ENCODE results near the gene RPL35A. TPM values are rescaled to one million over a fixed set of nuclear protein-coding genes. Genes with fewer than 3 reads are reported as not detected.

The RPL35A gene
- total and polyA plus RNA-seq, 2 of the 4 experiments (the other 2 are of a cell fraction), result 906 to 1,064 TPM

DNA sequence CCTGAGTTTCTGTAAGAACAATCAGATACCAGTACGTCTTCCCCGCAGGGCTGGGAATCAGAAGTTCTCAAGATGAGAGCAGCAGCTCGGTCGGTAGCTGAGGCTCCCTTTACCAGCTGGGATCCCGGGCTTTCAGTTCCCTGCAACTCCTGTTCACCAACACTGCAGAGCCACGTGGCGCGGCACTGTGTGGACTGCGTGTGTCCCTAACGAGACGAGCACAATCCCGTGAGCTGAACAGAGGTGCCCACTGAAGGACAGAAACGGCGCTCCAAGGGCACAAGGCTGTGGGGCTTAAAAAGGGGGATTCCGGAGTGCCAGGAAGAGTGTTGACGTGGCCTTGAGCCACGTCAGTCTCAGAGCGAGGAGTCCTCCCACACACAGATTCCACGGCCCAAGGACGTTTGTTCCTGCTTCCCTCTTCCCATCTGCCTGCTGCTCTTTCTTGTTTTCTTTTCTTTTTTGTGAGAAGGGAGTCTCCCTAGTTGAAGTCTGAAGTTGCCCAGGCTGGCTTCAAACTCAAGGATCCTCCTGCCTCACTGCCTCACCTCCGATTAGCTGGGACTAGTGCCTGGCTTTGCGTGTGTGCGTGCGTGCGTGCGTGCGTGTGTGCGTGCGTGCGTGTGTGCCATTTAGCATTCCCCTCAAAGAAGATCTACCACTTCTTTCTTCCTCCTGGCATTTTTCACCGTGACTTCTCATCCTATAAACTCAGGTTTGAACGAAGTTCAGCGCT is 37.1 kb upstream of the RPL35A start:
- DNase-seq, result no peak
- CTCF ChIA-PET, result interaction anchor here (0.6 kb wide), 1 partner anchor 108 kb away, joined by 10 read pairs; no protein-coding TSS in a partner anchor
- intact Hi-C loops (cut with micrococcal nuclease), result no loop called here

More for the DNA sequence above, 37.1 kb upstream of the RPL35A start:
- H4K5ac ChIP-seq (ENCODE audit: low read depth, low read length), result no peak overlapping the region
- no peaks in the 10 kb centered on the region for H3K4me1 ChIP-seq (ENCODE audit: control insufficient read depth, insufficient read depth, low read length)
- no peaks in the 10 kb centered on the region for H3K79me1 ChIP-seq (ENCODE audit: low read depth in 1 of 2, low read length in 2 of 2)
- H2BK15ac ChIP-seq (ENCODE audit: low read depth, low read length), result no peak overlapping the region
- no peak overlapping the region for H2AK5ac ChIP-seq (ENCODE audit: low read depth, low read length)
- no peak overlapping the region for H3K4me2 ChIP-seq (ENCODE audit: low read depth, low read length)
- POLR2A ChIA-PET (ENCODE audit: unreplicated experiment), result no interaction called here
- H3K9me3 ChIP-seq (ENCODE audit: control insufficient read depth, insufficient read depth, low read length), result no peaks in the 10 kb centered on the region
- no peak overlapping the region for H3K14ac ChIP-seq (replicated peaks; ENCODE audit: low read depth, low read length)
- H2BK120ac ChIP-seq (ENCODE audit: low read depth, low read length), result no peak overlapping the region
- TF ChIP-seq POLR2A (IDR thresholded peaks at IDR 0.05; ENCODE audit: low read depth, low read length) (no peak), NFE2L2 (IDR thresholded peaks at IDR 0.05; ENCODE audit: low read depth, low read length) (no peak), MAZ (IDR thresholded peaks at IDR 0.05; ENCODE audit: borderline replicate concordance, low read depth, low read length) (no peak)
- TF ChIP-seq, protein P1, sequence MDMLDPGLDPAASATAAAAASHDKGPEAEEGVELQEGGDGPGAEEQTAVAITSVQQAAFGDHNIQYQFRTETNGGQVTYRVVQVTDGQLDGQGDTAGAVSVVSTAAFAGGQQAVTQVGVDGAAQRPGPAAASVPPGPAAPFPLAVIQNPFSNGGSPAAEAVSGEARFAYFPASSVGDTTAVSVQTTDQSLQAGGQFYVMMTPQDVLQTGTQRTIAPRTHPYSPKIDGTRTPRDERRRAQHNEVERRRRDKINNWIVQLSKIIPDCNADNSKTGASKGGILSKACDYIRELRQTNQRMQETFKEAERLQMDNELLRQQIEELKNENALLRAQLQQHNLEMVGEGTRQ (IDR thresholded peaks at IDR 0.05; ENCODE audit: low read depth, low read length), result no peak
- no peaks in the 10 kb centered on the region for H4K20me1 ChIP-seq (ENCODE audit: insufficient read depth, low read length)
- H2BK5ac ChIP-seq (ENCODE audit: low read depth, low read length, poor library complexity, severe bottlenecking), result no peak overlapping the region
- no peak overlapping the region for H2AK9ac ChIP-seq (replicated peaks; ENCODE audit: low read depth, low read length, poor library complexity)
- H3K9me1 ChIP-seq (ENCODE audit: insufficient read depth, low read length), result no peaks in the 10 kb centered on the region
- dilution Hi-C loops (cut with HindIII; ENCODE audit: low sequenced_read_pairs, unreplicated experiment) (no loop called here), in situ Hi-C loops (cut with MboI; ENCODE audit: low sequenced_read_pairs) (no loop called here)
- H3K4me3 ChIP-seq (ENCODE audit: insufficient read depth, low read depth, low read length), result no peak overlapping the region
- no peak overlapping the region for H4K8ac ChIP-seq (ENCODE audit: low read depth in 2 of 2, low read length in 2 of 2)
- no TSS peak for BruUV-seq (replicated peaks)
- H3K18ac ChIP-seq (ENCODE audit: low read depth, low read length), result no peak overlapping the region
- H3K36me3 ChIP-seq (ENCODE audit: control insufficient read depth, insufficient read depth, low read length), result no peaks in the 10 kb centered on the region
- no peaks in the 10 kb centered on the region for H3K27me3 ChIP-seq (ENCODE audit: control insufficient read depth, insufficient read depth, low read length)
- H4K91ac ChIP-seq (ENCODE audit: insufficient read depth, low read depth, low read length), result no peak overlapping the region
- no peak overlapping the region for H2AFZ ChIP-seq (replicated peaks; ENCODE audit: low read length, poor library complexity)
- H3K27ac ChIP-seq (ENCODE audit: insufficient read depth, low read length), result no peak overlapping the region
- 79% methylated on average over 5 of the region's 33 CpGs; no CpG with 5 or more reads in 1 of the 2 experiments for WGBS, 2 experiments (ENCODE audit: extremely low coverage in 2 of 2, insufficient read length in 1 of 2)
- ATAC-seq (ENCODE audit: low read depth), result no peak
- no peak overlapping the region for H2BK20ac ChIP-seq (ENCODE audit: low read depth, low read length)
- no peak overlapping the region for H3K4ac ChIP-seq (ENCODE audit: low read depth, low read length)
- no peak overlapping the region for H3K23ac ChIP-seq (ENCODE audit: low read depth, low read length)
- no peak overlapping the region for H3K56ac ChIP-seq (ENCODE audit: extremely low read depth, insufficient read depth, low read length)
- H3K9ac ChIP-seq (ENCODE audit: low read depth, low read length), result no peak overlapping the region
